ENCODE measurements around the gene ASAP3. TPM values are rescaled to one million over a fixed set of nuclear protein-coding genes. Genes with fewer than 3 reads are reported as not detected.

The ASAP3 gene
- total RNA-seq, 1 experiment from 2014 or later = 17.9 TPM

DNA sequence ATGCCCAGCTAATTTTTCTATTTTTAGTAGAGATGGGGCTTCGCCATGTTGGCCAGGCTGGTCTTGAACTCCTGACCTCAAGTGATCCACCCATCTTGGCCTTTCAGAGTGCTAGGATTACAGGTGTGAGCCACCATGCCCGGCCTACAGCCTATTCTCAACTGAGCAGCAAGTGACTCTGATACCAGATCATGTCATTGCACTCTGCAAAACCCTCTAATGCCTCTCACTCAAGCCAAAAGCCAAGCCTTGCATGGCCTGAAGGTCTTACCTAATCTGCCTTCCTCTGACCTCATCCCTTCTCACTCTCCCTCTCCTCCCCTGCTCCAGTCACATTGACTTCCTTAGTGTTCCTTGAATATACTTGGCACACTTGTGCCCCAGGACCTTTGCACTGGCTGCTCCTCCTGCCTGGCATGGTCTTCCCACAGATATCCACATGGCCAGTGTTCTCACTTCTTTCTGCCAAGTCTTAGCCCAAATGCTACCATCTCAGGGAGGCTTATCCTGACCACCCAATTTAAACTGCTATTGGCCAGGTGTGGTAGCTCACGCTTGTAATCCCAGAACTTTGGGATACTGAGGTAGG, 8.2 kb upstream of the ASAP3 start:
- Histone ChIP-seq H3K36me3 (ENCODE audit: control insufficient read depth, insufficient read depth, low read length) (no peaks in the 10 kb centered on the region), H3K27me3 (ENCODE audit: control insufficient read depth, insufficient read depth, low read length) (no peaks in the 10 kb centered on the region), H3K9me3 (ENCODE audit: control insufficient read depth, insufficient read depth, low read depth, low read length) (no peaks in the 10 kb centered on the region), H3K4me1 (ENCODE audit: control insufficient read depth, insufficient read depth, low read length) (no peaks in the 10 kb centered on the region), H3K27ac (ENCODE audit: low read length) (no peak overlapping the region), H3K4me3 (ENCODE audit: low read depth in 2 of 2, low read length in 2 of 2) (no peak overlapping the region)
- no peak for DNase-seq (ENCODE audit: low read depth, low spot score)
- ChIA-PET POLR2A (no interaction called here), CTCF (no interaction called here)
- TF ChIP-seq POLR2AphosphoS5 (IDR thresholded peaks at IDR 0.05; ENCODE audit: low read depth, low read length) (no peak), TCF7L2 (IDR thresholded peaks at IDR 0.05; ENCODE audit: low read depth, low read length) (no peak), SIN3A (IDR thresholded peaks at IDR 0.05; ENCODE audit: borderline replicate concordance, insufficient read depth, low read depth, low read length) (no peak)
- TF ChIP-seq, protein P1, sequence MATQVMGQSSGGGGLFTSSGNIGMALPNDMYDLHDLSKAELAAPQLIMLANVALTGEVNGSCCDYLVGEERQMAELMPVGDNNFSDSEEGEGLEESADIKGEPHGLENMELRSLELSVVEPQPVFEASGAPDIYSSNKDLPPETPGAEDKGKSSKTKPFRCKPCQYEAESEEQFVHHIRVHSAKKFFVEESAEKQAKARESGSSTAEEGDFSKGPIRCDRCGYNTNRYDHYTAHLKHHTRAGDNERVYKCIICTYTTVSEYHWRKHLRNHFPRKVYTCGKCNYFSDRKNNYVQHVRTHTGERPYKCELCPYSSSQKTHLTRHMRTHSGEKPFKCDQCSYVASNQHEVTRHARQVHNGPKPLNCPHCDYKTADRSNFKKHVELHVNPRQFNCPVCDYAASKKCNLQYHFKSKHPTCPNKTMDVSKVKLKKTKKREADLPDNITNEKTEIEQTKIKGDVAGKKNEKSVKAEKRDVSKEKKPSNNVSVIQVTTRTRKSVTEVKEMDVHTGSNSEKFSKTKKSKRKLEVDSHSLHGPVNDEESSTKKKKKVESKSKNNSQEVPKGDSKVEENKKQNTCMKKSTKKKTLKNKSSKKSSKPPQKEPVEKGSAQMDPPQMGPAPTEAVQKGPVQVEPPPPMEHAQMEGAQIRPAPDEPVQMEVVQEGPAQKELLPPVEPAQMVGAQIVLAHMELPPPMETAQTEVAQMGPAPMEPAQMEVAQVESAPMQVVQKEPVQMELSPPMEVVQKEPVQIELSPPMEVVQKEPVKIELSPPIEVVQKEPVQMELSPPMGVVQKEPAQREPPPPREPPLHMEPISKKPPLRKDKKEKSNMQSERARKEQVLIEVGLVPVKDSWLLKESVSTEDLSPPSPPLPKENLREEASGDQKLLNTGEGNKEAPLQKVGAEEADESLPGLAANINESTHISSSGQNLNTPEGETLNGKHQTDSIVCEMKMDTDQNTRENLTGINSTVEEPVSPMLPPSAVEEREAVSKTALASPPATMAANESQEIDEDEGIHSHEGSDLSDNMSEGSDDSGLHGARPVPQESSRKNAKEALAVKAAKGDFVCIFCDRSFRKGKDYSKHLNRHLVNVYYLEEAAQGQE (IDR thresholded peaks at IDR 0.05; ENCODE audit: insufficient read depth in 1 of 2, low read depth in 2 of 2, low read length in 1 of 2) = no peak
- TF ChIP-seq, protein P2, sequence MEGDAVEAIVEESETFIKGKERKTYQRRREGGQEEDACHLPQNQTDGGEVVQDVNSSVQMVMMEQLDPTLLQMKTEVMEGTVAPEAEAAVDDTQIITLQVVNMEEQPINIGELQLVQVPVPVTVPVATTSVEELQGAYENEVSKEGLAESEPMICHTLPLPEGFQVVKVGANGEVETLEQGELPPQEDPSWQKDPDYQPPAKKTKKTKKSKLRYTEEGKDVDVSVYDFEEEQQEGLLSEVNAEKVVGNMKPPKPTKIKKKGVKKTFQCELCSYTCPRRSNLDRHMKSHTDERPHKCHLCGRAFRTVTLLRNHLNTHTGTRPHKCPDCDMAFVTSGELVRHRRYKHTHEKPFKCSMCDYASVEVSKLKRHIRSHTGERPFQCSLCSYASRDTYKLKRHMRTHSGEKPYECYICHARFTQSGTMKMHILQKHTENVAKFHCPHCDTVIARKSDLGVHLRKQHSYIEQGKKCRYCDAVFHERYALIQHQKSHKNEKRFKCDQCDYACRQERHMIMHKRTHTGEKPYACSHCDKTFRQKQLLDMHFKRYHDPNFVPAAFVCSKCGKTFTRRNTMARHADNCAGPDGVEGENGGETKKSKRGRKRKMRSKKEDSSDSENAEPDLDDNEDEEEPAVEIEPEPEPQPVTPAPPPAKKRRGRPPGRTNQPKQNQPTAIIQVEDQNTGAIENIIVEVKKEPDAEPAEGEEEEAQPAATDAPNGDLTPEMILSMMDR (IDR thresholded peaks at IDR 0.05) = no peak
- in situ Hi-C loops (cut with HindIII; ENCODE audit: low pct_unique_long_range_greater_than_20kb, low sequenced_read_pairs) (no loop called here), intact Hi-C loops (cut with micrococcal nuclease; ENCODE audit: unreplicated experiment) (no loop called here)
- no TSS peak for BruUV-seq (replicated peaks)
- no peak for ATAC-seq

DNA sequence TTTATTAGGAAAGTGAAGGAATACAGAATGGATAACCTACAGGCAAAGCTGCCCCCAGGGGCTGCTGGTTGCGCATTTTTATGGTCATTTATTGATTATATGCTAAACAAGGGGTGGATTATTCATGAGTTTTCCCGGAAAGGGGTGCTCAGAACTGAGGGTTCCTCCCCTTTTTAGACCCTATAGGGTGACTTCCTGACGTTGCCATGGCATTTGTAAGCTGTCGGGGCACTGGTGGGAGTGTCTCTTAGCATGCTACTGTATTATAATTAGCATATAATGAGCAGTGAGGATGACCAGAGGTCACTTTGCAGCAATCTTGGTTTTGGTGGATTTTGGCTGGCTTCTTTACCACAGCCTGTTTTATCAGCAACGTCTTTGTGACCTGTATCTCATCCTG, 5.9 kb upstream of the ASAP3 start:
- ATAC-seq = no peak
- Histone ChIP-seq H3K27ac (ENCODE audit: low read length) (no peak overlapping the region), H3K36me3 (ENCODE audit: control insufficient read depth, insufficient read depth, low read length) (no peaks in the 10 kb centered on the region), H3K27me3 (ENCODE audit: control insufficient read depth, insufficient read depth, low read length) (no peaks in the 10 kb centered on the region), H3K4me3 (ENCODE audit: low read depth in 2 of 2, low read length in 2 of 2) (no peak overlapping the region), H3K4me1 (ENCODE audit: control insufficient read depth, insufficient read depth, low read length) (peaks cover 3% of the 10 kb centered on the region; the same call in 1 of the 2 replicates), H3K9me3 (ENCODE audit: control insufficient read depth, insufficient read depth, low read depth, low read length) (no peaks in the 10 kb centered on the region)
- ChIA-PET POLR2A (no interaction called here), CTCF (no interaction called here)
- no peak for DNase-seq (ENCODE audit: low read depth, low spot score)
- in situ Hi-C loops (cut with HindIII; ENCODE audit: low pct_unique_long_range_greater_than_20kb, low sequenced_read_pairs) (no loop called here), intact Hi-C loops (cut with micrococcal nuclease; ENCODE audit: unreplicated experiment) (no loop called here)
- TF ChIP-seq POLR2AphosphoS5 (IDR thresholded peaks at IDR 0.05; ENCODE audit: low read depth, low read length) = no peak
- TF ChIP-seq TCF7L2 (IDR thresholded peaks at IDR 0.05; ENCODE audit: low read depth, low read length) = no peak
- TF ChIP-seq, protein P1 (IDR thresholded peaks at IDR 0.05; ENCODE audit: insufficient read depth in 1 of 2, low read depth in 2 of 2, low read length in 1 of 2) = no peak
- TF ChIP-seq, protein P2 (IDR thresholded peaks at IDR 0.05) = no peak
- no peak for TF ChIP-seq SIN3A (IDR thresholded peaks at IDR 0.05; ENCODE audit: borderline replicate concordance, insufficient read depth, low read depth, low read length)
- BruUV-seq (replicated peaks) = no TSS peak

Data from Panc1 (cell line).